GM19043 (cell line): Measurements from ENCODE around the gene CXADR.
"Not testable (repeated sequence)": the region's sequence is repeated elsewhere in the genome, so short reads cannot be mapped to it uniquely, and the experiment has no call there.

Experiments
- ATAC-seq: cut with Tn5 transposase; IDR thresholded peaks from one replicate; pipeline ENCODE4 v1.9.1; 2021; ENCODE audit warnings: low read depth; ENCODE audit not compliant: unreplicated experiment

CXADR gene

DNA sequence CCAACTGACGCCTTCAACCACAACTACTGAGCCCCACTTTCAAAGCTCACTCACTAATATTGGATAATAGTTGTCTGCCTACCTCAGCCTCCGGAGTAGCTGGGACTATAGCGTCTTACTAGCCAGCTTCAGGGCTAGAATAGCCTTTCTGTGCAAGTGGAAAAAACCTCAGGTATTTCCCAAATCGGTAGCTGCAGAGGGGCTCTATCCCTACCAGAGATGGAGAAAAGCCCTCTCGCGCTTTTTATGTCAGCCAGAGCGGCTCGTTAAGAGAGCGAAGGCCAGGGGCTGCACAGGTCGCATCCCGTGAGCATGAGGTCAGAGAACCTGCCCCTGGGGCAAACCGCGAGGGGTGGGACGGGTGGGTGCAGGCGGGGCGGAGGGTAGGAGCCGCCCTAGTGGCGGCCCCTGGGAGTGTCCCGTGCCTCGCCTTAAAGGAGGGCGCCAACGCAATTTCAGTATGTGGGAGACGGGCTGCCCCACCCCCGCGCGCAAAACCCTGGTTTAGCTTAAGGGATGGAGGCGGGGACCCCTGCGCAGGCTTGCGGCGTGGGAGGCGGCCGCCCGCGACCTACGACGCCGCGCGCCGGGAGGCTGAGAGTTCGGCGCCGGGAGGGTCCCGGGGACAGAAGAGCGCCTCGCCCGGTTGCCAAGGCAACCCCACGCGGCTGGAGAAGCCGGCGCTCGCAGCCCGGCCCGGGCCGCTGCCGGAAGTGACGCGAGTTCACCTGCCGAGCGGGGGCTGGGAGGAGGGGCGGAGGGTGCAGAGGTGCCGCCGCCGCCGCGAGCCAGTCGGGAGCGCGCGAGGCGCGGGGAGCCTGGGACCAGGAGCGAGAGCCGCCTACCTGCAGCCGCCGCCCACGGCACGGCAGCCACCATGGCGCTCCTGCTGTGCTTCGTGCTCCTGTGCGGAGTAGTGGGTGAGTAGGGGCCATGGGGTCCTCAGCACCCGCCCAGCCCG is at the start of gene CXADR:
Gene CXADR, plus strand, starts transcription at position 791 of the 961 bp plus-strand sequence. Its CDS starts 87 bp downstream, at position 878.
- ATAC-seq = peak; percentile 85

DNA sequence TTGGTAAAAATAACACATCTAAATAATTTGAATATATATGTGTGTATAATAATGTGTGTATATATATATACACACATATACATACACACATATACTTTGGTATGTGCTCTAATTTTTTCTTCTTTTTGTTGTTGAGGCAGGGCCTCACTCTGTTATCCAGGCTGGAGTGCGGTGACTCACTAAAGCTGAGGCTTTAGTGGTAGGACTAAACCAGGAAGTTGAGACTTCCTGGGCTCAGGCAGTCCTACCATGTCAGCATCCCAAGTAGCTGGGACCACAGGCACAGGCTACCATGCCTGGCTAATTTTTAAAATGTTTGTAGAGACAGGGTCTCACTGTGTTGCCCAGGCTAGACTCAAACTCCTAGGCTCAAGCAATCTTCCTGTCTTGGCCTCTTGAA is 46.7 kb upstream of the CXADR start:
- no peak for ATAC-seq

DNA sequence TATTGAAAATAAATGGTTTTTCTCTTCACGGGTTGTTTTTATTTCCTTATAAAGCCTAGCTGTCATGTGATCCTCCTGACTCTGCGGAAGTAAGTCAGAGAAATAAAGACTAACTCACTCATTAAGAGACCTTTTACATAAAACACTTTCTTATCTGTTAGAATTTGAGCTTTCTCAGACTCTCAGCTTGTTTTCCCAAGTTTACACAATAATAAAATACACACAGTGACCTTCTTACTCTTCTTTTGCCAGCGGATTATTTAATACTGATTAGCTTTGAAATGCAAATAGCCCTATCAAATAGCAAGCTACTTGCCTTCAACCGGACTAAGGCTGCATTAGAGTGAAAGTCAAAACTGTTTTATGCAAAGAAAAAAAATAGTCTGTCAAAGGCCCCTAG is 45.5 kb upstream of the CXADR start:
- no peak for ATAC-seq

DNA sequence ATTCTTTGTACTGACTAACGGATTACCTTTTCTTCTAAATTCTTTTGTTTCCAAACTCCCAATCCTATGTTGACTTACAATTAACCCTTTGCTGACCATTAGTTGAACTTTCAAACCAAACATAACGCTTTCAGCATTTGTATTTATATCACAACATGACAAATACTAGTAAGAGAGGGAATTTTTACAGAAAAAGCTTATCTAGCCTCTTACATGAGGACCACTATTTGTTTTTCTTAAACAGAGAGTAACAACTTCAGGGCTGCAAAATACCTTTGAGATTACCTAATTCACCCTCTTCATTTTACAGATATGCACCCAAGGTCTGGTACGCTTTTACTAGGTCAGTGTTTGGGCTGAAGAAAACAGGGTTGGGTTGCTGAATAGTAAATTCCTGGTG is 45.0 kb upstream of the CXADR start:
- no peak for ATAC-seq

DNA sequence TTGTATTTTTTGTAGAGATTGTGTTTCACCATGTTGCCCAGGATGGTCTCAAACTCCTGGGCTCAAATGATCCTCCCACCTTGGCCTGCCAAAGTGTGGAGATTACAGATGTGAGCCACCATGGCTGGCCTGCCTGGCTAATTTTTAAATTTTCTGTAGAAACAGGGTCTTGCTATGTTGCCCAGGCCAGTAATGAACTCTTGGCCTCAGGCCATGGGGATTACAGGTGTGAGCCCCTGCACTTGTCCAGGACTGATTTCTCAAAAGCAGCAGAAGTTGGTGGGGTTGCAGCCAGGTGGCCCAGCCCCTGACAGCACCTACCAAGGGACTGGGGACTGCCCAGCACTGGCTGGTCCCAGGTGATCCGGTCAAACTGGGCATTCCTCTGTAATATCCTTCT is 44.1 kb upstream of the CXADR start:
- ATAC-seq = no peak

DNA sequence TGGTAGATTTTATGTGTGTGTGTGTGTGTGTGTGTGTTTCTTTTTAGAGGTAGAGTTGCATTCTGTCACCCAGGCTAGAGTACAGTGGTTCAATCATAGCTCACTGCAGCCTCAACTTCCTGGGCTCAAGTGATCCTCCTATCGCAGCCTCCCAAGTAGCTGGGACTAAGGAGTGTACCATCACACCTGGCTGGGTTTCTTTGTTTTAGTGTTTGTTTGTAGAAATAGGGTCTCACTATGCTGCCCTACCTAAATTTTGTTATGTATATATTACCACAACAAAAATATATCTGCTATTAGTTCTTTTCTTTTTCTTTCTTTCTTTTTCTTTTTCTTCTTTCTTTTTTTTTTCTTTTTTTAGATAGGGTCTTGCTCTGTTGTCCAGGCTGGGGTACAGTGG is 43.1 kb upstream of the CXADR start:
- ATAC-seq = no peak

DNA sequence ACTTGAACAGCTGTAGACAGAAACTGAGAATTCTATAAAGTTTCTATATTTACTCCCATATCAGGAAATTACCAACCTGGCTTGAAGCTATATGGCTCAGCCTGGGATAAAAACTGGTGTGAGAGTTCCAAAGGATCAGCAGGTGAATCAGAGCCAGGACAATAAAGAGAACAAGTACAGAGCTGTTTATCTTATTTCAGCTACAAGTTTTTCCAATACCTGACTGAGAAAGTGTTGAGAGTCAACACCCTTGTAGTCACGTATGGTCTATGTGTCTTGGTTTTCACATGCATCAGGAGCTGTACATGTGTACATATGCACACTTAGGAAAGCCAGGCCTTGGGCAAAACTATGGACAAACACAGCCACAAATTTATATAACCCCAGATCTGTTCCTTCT is 40.7 kb upstream of the CXADR start:
- no peak for ATAC-seq

DNA sequence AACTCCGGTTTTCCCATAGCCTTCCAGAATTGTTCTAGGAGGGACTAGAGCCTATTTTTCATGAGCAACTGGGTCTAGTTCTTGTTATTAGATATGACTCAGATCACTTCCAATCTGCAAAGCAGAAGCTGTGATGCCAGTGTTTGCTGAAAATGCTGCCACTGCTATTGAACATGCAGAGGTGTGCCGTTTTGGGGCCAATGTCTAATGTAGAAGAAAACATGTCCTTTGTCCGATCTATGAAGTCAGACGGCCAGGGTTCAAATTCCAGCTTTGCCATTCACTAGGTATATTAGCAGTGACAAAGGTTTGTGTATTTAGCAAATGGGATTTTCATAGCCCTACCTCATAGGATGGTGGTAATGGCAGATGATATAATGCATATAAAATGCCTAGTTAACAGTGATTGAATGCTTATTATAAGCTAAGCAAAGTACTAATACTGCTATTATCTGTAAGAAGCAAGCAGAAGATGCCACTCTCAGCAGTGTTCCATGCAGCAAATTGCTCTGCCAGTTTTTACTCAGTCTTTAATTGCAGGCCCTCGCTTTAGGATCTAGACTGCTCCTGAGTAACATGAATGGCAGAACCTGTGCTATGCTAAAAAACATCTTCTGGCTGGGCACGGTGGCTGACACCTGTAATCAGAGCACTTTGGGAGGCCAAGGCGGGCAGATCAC is 40.1 kb upstream of the CXADR start:
- ATAC-seq = no peak

DNA sequence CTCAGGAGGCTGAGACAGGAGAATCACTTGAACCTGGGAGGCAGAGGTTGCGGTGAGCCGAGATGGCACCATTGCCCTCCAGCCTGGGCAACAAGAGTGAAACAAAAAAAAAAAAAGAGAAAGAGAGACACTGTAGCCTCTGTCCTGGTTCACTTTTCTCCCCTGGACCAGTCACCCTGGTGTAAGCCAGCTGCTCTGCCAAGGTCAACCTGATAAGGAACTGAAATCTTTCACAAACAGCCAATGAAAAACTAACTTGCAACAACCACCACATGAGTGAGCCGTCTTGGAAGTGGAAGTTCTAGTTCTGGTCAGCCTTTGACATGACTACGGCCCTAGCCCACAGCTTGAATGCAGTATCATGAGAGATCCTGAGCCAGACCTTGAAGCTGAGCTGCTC is 36.8 kb upstream of the CXADR start:
- no peak for ATAC-seq

DNA sequence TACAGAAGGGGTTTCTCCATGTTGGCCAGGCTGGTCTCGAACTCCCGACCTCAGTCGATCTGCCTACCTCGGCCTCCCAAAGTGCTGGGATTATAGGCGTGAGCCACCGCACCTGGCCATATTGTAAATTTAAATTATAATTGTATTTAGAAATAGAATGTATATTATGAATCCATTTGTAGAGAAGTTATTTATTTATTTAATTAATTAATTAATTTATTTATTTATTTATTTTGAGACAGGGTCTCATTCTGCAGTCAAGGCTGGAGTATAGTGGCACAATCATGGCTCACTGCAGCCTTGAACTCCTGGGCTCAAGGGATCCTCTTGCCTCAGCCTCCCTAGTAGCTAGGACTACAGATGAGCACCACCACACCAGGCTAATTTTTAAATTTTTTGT is 34.7 kb upstream of the CXADR start:
- not testable (repeated sequence) for ATAC-seq

DNA sequence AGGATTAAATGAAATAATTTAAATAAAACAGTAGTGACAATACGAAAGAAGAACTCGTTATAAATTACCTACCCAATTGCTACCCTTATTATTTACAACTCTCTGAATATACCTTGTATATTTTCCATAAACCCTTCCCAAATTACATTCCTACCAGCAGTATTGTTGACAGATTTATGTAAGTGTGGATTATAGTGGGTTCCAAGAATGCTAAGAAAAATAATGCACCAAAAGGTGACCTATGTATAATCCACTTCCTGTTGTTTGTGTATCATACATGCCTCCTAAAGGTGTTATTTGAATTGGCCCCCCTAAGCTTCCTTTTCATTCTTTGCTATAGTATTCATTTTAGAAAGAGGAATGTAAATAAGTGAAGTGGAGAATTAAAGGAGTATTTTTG is 33.2 kb upstream of the CXADR start:
- no peak for ATAC-seq

DNA sequence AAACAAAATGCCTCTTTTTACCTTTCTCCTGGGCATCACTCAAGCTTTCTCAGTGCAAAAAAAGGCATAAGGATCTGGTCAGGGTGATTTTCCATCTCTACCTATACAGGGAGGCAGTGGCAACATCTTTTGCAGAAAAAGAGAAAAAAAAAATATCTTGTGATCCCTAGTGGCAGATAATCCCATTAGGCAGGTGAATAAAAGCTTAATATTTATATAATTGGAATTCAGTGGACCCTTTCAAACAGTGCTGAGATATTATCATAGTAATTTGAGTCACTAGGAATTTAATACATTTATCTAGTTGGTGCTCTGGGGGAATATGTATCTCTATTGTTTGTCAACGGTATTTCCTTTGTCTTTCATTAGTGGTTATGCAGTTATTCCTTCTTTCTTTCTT is 29.9 kb upstream of the CXADR start:
- ATAC-seq = no peak

DNA sequence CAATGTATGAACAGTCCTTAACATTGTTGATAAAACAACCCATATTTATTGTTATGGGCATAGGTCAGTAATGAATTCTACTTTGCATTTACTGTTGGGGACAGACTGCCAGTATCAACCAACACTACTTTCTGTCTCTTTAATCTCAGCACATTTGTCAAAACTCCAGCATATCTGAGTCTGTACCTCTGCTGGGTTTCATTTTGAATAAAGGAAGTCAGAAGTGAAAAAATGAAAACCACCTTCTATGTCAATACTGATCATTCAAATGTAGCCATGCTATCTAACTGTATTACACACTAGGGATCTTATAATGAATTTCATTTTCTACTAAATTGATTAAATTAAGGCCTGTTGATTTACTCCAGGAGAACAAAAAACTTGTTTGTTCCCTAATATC is 24.2 kb upstream of the CXADR start:
- peak; percentile 55 for ATAC-seq

DNA sequence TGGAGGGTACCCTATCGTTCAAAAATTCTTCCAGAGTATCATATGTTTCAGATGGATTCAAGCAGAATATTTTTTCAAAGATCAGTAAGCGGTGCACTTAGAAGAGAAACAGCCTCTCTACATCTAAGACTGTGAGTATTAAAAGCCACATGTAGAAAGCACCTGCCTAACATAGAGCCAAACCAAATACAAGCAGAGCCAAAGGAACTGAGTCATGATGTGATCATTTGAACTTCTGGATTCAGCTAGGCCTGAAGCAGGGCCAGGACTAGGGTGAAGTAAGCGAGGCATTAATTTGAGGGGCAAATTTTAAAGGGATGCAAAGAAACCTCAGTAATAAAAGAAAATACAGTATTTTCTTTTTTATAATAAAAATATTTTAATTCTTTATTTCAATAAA is 23.3 kb upstream of the CXADR start:
- ATAC-seq = not testable (repeated sequence)

DNA sequence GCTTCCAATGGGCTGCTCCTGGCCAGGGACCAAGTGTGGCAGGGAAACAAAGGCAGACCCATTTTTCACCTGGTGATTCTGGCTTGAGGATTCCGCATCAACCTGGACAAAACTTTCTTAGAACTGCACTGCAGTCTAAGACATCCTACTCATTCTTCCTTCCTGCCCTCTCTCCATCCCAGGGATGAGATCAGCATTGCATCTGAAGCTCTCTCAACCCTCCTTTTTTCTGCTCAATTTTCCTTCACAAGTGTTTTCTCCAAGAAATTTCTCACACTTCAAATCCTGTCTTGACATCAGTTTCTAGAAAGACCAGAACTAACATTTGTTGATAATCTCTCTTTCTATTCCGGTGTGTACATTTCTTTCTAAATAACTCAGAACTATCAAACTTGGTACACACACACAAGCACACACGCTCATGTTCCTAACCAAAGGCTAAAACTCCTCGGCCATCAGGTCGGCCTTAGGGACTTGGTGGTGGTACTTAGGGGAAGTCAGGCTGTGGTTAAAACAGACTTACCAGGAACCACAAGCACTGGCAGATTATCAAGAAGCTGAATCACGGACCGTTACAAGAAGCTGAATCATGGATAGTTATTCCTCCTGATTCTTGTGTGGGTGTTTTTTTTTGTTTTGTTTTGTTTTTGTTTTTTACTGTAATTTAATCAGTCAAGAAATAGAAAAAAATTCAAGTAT is 21.0 kb upstream of the CXADR start:
- ATAC-seq = no peak

DNA sequence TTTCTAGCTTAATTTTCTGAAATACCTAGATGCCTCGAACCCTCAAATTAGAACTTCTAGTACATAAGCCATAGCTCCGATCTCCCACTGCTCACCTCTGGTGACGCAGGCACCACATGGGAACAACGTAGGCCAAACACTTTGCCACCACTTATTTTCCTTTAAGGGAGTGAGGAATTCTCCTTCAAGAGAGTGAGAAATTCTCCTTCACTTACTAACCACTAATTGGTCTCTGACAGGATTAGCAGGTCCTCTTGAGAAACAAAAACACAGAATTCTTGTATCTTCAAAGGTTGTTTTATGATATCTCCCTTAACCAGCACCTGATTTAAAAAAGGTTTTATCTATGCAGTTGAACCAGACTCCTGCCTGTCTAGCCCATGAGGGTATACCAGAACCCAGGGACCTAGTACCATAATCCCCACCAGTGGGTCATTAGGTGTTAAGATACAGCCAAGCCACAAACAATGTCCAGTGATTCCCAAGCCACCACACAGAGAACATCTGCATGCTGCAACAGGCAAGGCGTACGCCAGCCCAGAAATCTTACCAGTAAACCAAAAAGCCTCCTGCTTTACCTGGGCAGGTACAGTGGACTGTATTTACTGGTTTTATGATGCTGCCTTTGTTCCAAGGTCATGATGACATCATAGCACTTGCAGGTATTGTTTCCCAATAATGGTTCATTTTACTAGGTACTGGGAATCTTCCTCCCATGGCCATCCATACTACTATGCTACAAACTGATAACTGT is 20.3 kb upstream of the CXADR start:
- no peak for ATAC-seq

DNA sequence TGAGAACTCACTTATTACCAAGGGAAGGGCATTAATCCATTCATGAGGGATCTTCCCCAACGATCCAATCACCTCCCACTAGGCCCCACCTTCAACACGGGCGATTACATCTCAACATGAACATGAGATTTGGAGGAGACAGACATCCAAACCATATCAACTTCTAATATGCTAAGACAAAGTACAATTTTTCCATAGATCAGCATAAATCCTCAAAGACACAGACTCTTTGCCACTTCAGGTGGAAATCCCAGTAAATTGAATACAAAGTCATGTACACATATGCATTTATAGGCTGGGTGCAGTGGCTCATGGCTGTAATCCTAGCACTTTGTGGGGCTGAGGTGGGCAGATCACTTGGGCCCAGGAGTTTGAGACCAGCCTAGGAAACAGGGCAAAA is 18.8 kb upstream of the CXADR start:
- ATAC-seq = no peak

DNA sequence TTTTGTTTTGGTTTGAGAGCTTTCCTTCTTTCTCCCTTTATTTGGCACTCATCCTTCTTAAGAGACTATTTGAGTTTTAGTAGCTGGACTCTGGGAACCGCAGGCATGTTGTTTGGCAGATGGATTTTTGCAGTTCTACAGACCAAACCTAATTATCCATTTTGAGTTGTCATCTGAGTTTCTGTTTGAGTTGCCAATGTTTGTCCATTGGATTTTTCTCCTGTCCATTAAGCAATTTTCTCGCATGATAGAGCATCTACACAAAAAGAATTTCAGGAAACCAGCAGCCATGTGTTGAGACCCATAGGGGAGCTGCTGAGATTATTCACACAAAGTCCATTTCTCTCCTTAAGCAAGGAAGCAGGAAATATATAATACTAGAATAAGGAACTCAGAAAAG is 17.2 kb upstream of the CXADR start:
- no peak for ATAC-seq

DNA sequence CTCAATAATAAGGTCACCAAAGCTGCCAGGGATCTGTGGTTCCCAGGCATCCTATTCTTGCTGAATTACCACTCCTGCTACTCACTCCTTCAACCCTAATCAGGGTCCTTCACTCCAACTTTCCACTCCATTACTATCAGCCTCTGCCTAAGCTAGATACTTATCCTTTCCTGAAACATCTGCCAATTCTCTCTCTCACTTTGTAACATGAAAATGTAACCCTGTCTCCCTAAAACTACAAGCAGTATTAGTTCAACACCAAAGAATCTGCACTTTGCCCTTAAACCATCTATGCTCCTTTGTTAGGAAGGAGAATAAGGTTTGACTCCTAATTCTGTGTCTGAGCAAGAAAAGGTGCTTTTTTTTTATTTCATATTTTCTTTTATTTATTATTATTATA is 15.5 kb upstream of the CXADR start:
- no peak for ATAC-seq

DNA sequence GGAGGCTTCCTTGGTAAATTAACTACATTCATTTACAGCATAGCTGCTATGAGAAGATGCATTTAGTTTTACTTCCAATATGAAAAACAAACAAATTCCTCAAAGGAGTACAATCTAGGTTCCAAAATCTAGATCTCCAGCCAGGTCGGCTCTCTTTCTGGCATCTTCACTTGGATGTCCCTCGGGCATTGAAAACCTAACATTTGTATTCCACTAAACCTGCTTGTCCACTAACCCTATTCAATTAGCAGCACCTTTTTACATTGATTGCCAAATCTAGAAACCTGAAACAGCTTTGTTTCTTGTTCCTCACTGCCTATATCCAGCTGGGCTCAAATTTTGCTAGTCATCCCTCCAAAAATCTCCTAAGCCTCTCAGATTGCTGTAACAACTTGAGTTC is 14.3 kb upstream of the CXADR start:
- ATAC-seq = no peak
